Endothelial cell of umbilical vein (primary cell): ENCODE data around the gene ZC2HC1C. TPM values are rescaled to one million over a fixed set of nuclear protein-coding genes. Genes with fewer than 3 reads are reported as not detected.
"Not testable (repeated sequence)": the region's sequence is repeated elsewhere in the genome, so short reads cannot be mapped to it uniquely, and the experiment has no call there.

Source experiments
- BruUV-seq: library from RNA; stranded (reverse); fragments of 400-500 nt; replicated peaks from 2 replicates; lab custom pipeline; 2021; lab: Mats Ljungman, UMichigan
- CTCF ChIA-PET: fragments of 300-600, 350-600 bp; sonication (Branson Sonifier 250); formaldehyde crosslinking; loops from one replicate; lab custom pipeline; 2021; ENCODE audit warnings: antibody characterized with exemption, inconsistent platforms; lab: Charles Lee
- POLR2A ChIA-PET: fragments of 300-600, 350-600 bp; sonication (Branson Sonifier 250); formaldehyde crosslinking; loops from one replicate; lab custom pipeline; 2021; ENCODE audit warnings: antibody characterized with exemption, inconsistent platforms; lab: Charles Lee
- DNase-seq: peaks from one replicate; pipeline ENCODE4 v3.0.0-alpha.2; 2011; ENCODE audit warnings: low read depth, low spot score
- FAIRE-seq: peaks from 2 replicates; lab custom pipeline; 2011; peaks lifted over from hg19 to GRCh38; lab: Jason Lieb, UNC
- H2AFZ ChIP-seq: 2 replicates; pipeline ENCODE4 v1.6.0; 2012; ENCODE audit warnings: low read depth, low read length, control low read depth, inconsistent platforms
- H3K27ac ChIP-seq: 2 replicates; pipeline ENCODE4 v1.5.1; 2011; ENCODE audit warnings: low read depth, mild to moderate bottlenecking, control low read depth, low read length, moderate library complexity; ENCODE audit not compliant: insufficient read depth
- H3K27me3 ChIP-seq, 2 experiments: 2 replicates each; pipeline versions ENCODE4 v1.6.0 to v1.6.1; 2011; ENCODE audit warnings: low read length in 2 of 2, mixed read lengths in 1 of 2; ENCODE audit not compliant: control insufficient read depth in 2 of 2, insufficient read depth in 2 of 2
- H3K36me3 ChIP-seq, 2 experiments: 2 replicates in 1 of 2; 3 replicates in 1 of 2; pipeline ENCODE4 v1.5.1; 2011; ENCODE audit warnings: low read length in 2 of 2, mild to moderate bottlenecking in 1 of 2, moderate library complexity in 1 of 2; ENCODE audit not compliant: control insufficient read depth in 2 of 2, insufficient read depth in 2 of 2; ENCODE audit errors: extremely low read depth in 1 of 2
- H3K4me1 ChIP-seq: 3 replicates; pipeline ENCODE4 v1.5.1; 2011; ENCODE audit warnings: mild to moderate bottlenecking, low read length; ENCODE audit not compliant: control insufficient read depth, insufficient read depth; ENCODE audit errors: extremely low read depth
- H3K4me2 ChIP-seq: 2 replicates; pipeline ENCODE4 v1.6.1; 2011; ENCODE audit warnings: low read length, control low read depth, mixed read lengths; ENCODE audit not compliant: insufficient read depth
- H3K4me3 ChIP-seq, 3 experiments: fragments of 200-600 bp in 1 of 3; sonication (generic), shearing (Covaris generic) in 1 of 3; replicated peaks in 1 of 3; 2 replicates each; pipeline ENCODE4 v1.5.1; 2011 to 2016; ENCODE audit warnings: control low read depth in 3 of 3, low read length in 3 of 3, mild to moderate bottlenecking in 2 of 3, inconsistent platforms in 1 of 3, low read depth in 1 of 3, moderate library complexity in 1 of 3; ENCODE audit not compliant: insufficient read depth in 1 of 3
- H3K79me2 ChIP-seq: 2 replicates; pipeline ENCODE4 v1.6.0; 2012; ENCODE audit warnings: low read length, inconsistent platforms; ENCODE audit not compliant: control insufficient read depth, insufficient read depth
- H3K9ac ChIP-seq: replicated peaks from 2 replicates; pipeline ENCODE3; 2011; ENCODE audit warnings: low read length, control low read depth; ENCODE audit not compliant: insufficient read depth; ENCODE audit errors: extremely low read depth
- H3K9me1 ChIP-seq: replicated peaks from 3 replicates; pipeline ENCODE4 v1.6.0; 2011; ENCODE audit warnings: mild to moderate bottlenecking, low read length; ENCODE audit not compliant: control insufficient read depth, insufficient read depth; ENCODE audit errors: extremely low read depth
- H3K9me3 ChIP-seq: replicated peaks from 2 replicates; pipeline ENCODE4 v1.5.1; 2012; ENCODE audit warnings: low read length, inconsistent platforms; ENCODE audit not compliant: control insufficient read depth, insufficient read depth
- H4K20me1 ChIP-seq: replicated peaks from 2 replicates; pipeline ENCODE3; 2011; ENCODE audit warnings: mild to moderate bottlenecking, low read length; ENCODE audit not compliant: control insufficient read depth, insufficient read depth; ENCODE audit errors: extremely low read depth
- CTCF ChIP-seq, 2 donors: IDR thresholded peaks; 1 replicate in 1 of 2; 2 replicates in 1 of 2; pipeline ENCODE4 v1.5.1; 2011; ENCODE audit warnings: low read length in 2 of 2, mild to moderate bottlenecking in 2 of 2, moderate library complexity in 2 of 2, control low read depth in 1 of 2, inconsistent platforms in 1 of 2, low read depth in 1 of 2; ENCODE audit not compliant: insufficient read depth in 1 of 2; ENCODE audit errors: extremely low read depth in 1 of 2
- GATA2 ChIP-seq: IDR thresholded peaks from 2 replicates; pipeline ENCODE4 v1.7.0; 2011; ENCODE audit warnings: low read depth, mild to moderate bottlenecking, moderate library complexity, mixed read lengths, low read length; ENCODE audit not compliant: insufficient read length, insufficient read depth
- JUN ChIP-seq: IDR thresholded peaks from 2 replicates; pipeline ENCODE4 v1.6.1; 2011; ENCODE audit warnings: borderline replicate concordance, low read depth; ENCODE audit not compliant: insufficient read length, insufficient read depth
- MAX ChIP-seq: IDR thresholded peaks from 2 replicates; pipeline ENCODE4 v1.6.1; 2011; ENCODE audit not compliant: insufficient read depth, insufficient read length
- POLR2A ChIP-seq: IDR thresholded peaks from 2 replicates; pipeline ENCODE4 v1.6.1; 2012; ENCODE audit warnings: low read depth, mild to moderate bottlenecking, control low read depth, low read length
- POLR2AphosphoS5 ChIP-seq: IDR thresholded peaks from 2 replicates; pipeline ENCODE4 v1.6.1; 2012; ENCODE audit warnings: low read depth, mild to moderate bottlenecking, control low read depth, low read length, moderate library complexity; ENCODE audit not compliant: insufficient read depth
- dilution Hi-C: fragments of 300-500 bp; cut with MboI; formaldehyde crosslinking; loops from one replicate; pipeline ENCODE4 v1.15.0; 2019; ENCODE audit warnings: low sequenced_read_pairs; ENCODE audit not compliant: extremely low pct_ligation_motif_present
- intact Hi-C: fragments of 100-400 bp; cut with micrococcal nuclease; formaldehyde crosslinking; loops from one replicate; pipeline ENCODE4 v1.10.0; 2022
- polyA plus RNA-seq, 4 experiments: library from polyadenylated mRNA; depleted of rRNA in 3 of 4; stranded (reverse) in 3 of 4; unstranded in 1 of 4; fragments of >200 nt; gene quantifications; 2 replicates each; pipeline versions ENCODE4 v1.2.1 to v1.2.3, GENCODE V29; 2011 to 2012; ENCODE audit warnings: missing spikeins in 1 of 4
- total RNA-seq: library from RNA; stranded (reverse); gene quantifications from 2 replicates; pipeline ENCODE4 v1.2.3, GENCODE V29; 2021

ZC2HC1C gene
- total and polyA plus RNA-seq, 2 donors (not counting 3 experiments of a cell fraction or from before 2014, with no cell fraction given): 0.84 to 0.91 TPM

- Histone ChIP-seq H3K4me1 (peaks cover 45% of the 10 kb centered on the region), H3K9me3 (no peaks in the 10 kb centered on the region), H3K27ac (peak within 1 kb of the TSS; percentile 95), H3K27me3 (no peaks in the 10 kb centered on the region), H3K4me3 (peak within 1 kb of the TSS; percentile 36 to 69 (median 62)), H3K9me1 (no peaks in the 10 kb centered on the region), H2AFZ (peak within 1 kb of the TSS; percentile 76), H3K9ac (peak within 1 kb of the TSS; percentile 92), H3K36me3 (peaks cover 1 to 3% of the 10 kb centered on the region in 2 experiments), H4K20me1 (no peaks in the 10 kb centered on the region), H3K4me2 (peak within 1 kb of the TSS; percentile 93), H3K79me2 (peaks cover 17% of the 10 kb centered on the region)
- POLR2A ChIA-PET: interaction anchor here (0.7 to 0.9 kb wide), 2 partner anchors 167 to 175 kb away, joined by 3 to 4 read pairs; no protein-coding TSS in a partner anchor
- intact Hi-C loops (loop anchor here (1.0 kb wide), 2 partner anchors 95 to 169 kb away; no protein-coding TSS in a partner anchor), dilution Hi-C loops (loop anchor here (25.0 kb wide), 1 partner anchor 160 kb away; the partner anchor contains the start of gene FOS)
- CTCF ChIA-PET: interaction anchor here (1.3 to 7.1 kb wide), 3 partner anchors 169 to 181 kb away, joined by 4 to 77 read pairs (median 9); no protein-coding TSS in a partner anchor
- peak; percentile 75 for FAIRE-seq
- BruUV-seq: TSS peak; percentile 65
- DNase-seq: peak; percentile 89
- TF ChIP-seq MAX: no peak
- TF ChIP-seq JUN: no peak
- peak; percentile 93 for TF ChIP-seq POLR2A
- TF ChIP-seq CTCF (IDR thresholded peaks at IDR 0.05; ENCODE audit: extremely low read depth in 1 of 2, insufficient read depth in 1 of 2, low read depth in 1 of 2, low read length in 2 of 2): no peak
- no peak for TF ChIP-seq GATA2
- peak; percentile 94 for TF ChIP-seq POLR2AphosphoS5
These were observed 57.4 kb downstream of the ZC2HC1C start, which contains the start of gene NEK9 for GRCh38 chr14:75126679-75127473. Gene NEK9, minus strand, starts transcription at chr14:75127048. Its CDS starts 127 bp downstream, at chr14:75126921.

DNA sequence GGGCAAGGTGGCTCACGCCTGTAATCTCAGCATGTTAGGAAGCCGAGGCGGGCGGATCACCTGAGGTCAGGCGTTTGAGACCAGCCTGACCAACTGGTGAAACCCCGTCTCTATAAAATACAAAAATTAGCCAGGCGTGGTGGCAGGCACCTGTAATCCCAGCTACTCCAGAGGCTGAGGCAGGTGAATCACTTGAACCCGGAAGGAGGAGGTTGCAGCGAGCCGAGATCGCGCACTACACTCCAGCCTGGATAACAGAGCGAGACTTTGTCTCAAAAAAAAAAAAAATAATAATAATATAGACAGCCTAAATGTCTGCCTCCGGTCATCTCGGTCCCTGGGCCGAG is 58.0 kb downstream of the ZC2HC1C start:
- H3K27ac ChIP-seq: peak overlapping the region; percentile 95
- POLR2A ChIA-PET, H3K27me3 ChIP-seq, H3K9me1 ChIP-seq, H3K36me3 ChIP-seq, FAIRE-seq, BruUV-seq, H2AFZ ChIP-seq, DNase-seq, H3K9me3 ChIP-seq, H4K20me1 ChIP-seq: not testable (repeated sequence)
- H3K4me2 ChIP-seq: peak overlapping the region; percentile 46
- H3K4me3 ChIP-seq: peak overlapping the region; percentile 36 to 69 (median 62)
- H3K79me2 ChIP-seq: peaks cover 17% of the 10 kb centered on the region
- intact Hi-C loops: loop anchor here (1.0 kb wide), 2 partner anchors 95 to 169 kb away; no protein-coding TSS in a partner anchor
- peaks cover 45% of the 10 kb centered on the region for H3K4me1 ChIP-seq
- CTCF ChIA-PET: interaction anchor here (1.2 to 7.1 kb wide), 4 partner anchors 10 to 180 kb away, joined by 3 to 77 read pairs (median 6); no protein-coding TSS in a partner anchor
- dilution Hi-C loops: loop anchor here (25.0 kb wide), 1 partner anchor 160 kb away; the partner anchor contains the start of gene FOS
- H3K9ac ChIP-seq: peak overlapping the region; percentile 92
